Measurements from ENCODE around the gene HADHB.

HADHB gene

GRCh38 chr2:26244309-26245230 lies at the start of gene HADHB, which contains the start of gene HADHA:
TSS of gene HADHB (plus strand) at chr2:26244939. CDS start at chr2:26254255, 9,316 bp downstream.
TSS of gene HADHA (minus strand) at chr2:26244632. CDS start at chr2:26244596, 36 bp downstream.
- DNase-seq, result peak; percentile 84

GRCh38 chr2:26195040-26195984 lies 49.4 kb upstream of the HADHB start:
- DNase-seq, result no peak

- DNase-seq, result no peak
Observed at GRCh38 chr2:26196683-26197418, 47.9 kb upstream of the HADHB start.

GRCh38 chr2:26197516-26197915 lies 47.2 kb upstream of the HADHB start:
- DNase-seq, result no peak

DNA sequence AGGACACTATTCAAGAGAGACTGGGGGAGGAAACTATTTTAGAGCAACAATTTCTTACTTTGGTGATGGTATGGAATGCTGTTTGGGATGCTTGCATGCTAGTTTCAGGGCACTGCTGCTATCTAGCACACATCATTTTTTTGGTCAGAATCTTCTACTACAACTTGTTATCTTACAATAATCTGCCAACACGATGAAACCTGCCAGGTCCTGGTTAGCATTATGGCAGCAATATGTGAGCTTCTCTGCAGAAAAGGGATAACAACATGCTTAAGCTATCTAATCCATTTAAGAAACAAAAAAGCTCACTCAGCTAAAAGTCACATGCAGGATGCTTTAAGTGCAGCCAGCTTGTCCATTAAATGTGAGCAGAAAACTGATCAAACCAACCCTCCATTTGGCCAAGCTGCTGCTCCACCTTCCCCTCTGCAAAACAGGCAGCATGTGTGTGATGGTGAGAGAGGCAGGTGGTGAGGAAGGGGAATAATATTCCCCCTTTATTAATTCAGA lies 41.7 kb upstream of the HADHB start:
- DNase-seq, result no peak

DNA sequence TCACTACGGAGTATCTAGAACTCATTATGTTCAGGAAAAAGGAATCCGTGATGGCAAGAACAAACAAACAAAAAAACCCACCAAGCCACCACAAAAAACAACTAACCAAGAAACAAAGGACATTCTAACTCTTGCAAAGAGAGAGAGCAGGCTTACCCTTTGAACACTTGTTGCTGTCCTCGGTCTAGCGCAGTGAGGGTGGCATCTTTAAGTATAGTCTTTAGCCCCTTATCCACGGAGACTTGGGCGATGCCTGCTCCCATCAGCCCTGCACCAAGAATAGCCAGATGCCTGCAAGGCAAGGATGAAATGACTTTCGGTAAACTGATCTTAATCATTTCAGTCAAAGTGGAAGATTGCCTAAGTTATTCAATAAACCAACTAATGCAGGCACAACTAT lies 40.8 kb upstream of the HADHB start:
- no peak for DNase-seq

GRCh38 chr2:26212011-26212410 lies 32.7 kb upstream of the HADHB start:
- DNase-seq, result no peak

DNA sequence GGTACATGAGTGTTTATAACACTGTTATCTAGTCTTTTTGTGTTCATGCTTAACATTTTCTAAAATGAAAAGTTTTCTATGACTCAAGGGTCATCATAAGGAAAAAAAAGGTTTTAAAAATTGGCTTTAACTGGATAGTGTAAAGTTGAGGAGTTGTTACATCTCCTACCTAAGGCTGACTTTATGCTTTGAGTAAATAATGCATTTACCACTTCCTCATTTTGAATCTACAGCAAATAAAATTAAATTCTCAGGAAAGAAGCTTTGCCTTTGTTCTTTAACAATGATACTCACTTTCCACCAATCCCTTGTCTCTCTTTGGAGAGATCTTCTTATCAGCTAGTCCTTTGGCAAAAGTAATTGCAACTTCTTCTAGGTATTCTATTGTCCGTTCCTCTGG lies 30.0 kb upstream of the HADHB start:
- no peak for DNase-seq

- DNase-seq, result no peak
Observed at GRCh38 chr2:26215833-26216232, 28.9 kb upstream of the HADHB start.

DNA sequence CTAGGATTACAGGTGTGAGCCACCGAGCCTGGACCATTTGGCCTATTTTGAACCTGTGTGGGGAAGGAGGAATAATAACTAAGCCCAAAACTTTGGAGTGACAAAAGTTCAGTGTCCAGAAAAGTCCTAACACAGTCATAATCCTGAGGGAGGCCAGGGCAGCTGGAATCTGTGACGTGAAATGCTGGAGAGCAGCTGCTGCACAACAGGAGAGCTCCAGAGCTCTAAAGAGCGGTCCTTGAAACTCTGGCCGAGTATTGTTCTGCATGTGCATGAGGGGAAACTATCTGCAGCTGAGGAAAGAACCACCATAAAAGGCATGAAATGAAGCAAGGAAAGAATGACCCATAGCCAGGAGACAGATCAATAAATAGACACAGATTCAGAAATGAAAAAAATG lies 28.2 kb upstream of the HADHB start:
- DNase-seq, result no peak

DNA sequence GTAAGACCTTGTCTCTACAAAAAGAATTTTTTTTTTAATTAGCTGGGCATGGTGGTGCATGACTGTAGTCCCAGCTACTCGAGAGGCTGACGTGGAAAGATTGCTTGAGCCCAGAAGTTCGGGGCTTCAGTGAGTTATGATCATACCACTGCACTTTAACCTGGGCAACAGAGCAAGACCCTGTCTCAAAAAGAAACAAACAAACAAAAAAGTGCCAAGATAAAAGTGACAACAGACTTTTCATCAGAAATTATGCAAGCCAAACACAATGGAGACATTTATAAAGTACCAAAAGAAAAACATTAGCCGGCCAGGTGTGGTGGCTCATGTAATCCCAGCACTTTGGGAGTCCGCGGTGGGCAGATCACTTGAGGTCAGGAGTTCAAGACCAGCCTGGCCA lies 27.0 kb upstream of the HADHB start:
- DNase-seq, result no peak

- DNase-seq, result no peak
Observed at GRCh38 chr2:26223018-26223417, 21.7 kb upstream of the HADHB start.

DNA sequence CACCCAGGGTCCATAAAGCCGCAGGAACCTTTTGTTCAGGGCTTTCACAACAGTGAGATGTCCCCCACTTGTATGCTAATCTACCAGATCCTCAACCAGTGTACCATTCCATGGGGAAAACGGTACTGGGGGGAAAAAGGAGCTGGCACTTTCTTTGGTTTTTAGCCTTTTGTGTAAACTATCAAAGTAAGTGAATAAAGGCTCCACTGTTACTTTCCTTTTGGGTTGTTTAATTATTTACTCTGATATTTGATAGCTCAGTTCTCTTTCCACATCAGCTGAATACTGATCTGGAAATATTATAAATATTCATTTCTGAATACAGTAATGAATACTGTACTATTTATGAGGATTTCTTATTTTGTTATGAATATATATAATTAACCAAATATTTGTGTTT lies 20.6 kb upstream of the HADHB start:
- no peak for DNase-seq

GRCh38 chr2:26229595-26229994 lies 15.1 kb upstream of the HADHB start:
- no peak for DNase-seq

DNA sequence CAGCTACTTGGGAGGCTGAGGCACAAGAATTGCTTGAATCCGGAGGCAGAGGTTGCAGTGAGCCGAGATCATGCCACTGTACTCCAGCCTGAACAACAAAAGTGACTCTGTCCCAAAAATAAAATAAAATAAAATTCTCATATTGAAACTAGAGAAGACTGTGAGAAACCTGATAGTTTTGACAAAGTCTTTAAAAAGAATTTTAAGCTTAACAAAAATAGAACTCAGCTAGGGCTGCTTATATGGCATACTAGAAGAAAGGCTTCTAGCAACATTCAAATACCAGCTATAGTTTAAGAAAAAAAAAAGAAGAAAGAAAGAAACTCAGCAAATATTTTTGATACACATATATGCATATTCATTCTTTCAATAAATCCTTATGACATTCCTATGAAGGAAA lies 13.9 kb upstream of the HADHB start:
- DNase-seq, result no peak

DNA sequence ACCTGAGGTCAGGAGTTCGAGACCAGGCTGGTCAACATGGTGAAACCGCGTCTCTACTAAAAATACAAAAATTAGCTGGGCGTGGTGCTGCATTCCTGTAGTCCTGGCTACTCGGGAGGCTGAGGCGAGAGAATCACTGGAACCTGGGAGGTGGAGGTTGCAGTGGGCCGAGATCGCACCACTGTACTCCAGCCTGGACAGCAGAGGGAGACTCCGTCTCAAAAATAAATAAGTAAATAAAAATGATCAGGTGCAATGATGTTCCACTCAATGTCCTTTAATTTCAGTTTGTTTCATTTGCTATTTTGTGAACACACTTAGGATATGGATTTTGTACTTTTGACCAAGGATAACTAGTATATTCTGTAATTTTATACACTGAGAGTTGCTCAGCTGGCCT lies 9.7 kb upstream of the HADHB start:
- DNase-seq, result no peak

- no peak for DNase-seq
Observed at GRCh38 chr2:26237868-26238267, 6.9 kb upstream of the HADHB start.

DNA sequence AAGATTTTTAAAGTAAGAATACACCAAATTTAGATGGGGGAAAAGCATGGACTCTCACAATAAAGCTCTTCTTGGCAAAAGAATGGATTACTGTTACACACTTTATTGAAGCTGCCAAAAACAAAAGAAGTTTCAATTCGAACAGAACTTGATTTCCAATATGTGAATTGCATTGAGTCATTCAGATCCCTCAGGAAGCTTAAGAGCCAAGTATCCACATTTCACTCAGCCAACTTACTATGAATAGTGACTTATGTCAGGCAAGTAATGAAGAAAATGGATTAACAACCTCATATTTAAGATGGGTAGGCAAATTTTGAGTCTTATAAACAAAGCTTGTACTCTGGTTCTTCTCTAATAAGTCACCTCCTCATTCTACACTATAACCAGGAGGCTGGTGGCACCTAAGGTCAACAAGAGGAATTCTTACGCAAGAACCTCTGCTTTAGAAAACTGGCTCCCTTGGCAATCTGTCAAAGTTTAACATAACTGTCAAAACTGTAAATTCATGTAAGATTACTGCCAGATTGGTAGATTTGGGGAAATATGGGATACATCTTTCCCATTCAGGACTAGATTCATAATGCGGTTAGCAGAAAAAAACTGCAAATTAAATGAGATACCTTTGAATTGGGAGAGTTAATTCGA lies 6.3 kb upstream of the HADHB start:
- DNase-seq, result no peak

DNA sequence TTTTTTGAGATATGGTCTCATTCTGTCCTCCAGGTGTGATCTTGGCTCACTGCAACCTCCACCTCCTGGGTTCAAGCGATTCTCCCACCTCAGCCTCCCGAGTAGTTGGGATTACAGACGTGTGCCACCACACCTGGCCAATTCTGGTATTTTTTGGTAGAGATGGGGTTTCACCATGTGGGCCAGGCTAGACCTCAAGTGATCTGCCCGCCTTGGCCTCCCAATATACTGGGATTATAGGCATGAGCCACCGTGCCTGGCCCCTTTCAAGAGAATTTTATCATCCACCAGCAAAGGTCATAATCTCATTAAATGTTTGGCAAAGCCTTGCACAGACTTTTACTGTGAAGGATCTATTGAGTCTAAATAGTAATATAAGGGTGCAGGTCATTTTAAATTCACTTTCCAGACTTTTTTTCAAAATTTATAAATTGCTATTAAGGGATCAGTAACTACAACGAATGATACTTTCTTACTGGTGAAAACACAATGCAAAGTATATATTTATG lies 2.8 kb upstream of the HADHB start:
- DNase-seq, result no peak

- DNase-seq, result no peak
Observed at GRCh38 chr2:26243470-26244308, 1.1 kb upstream of the HADHB start.

DNA sequence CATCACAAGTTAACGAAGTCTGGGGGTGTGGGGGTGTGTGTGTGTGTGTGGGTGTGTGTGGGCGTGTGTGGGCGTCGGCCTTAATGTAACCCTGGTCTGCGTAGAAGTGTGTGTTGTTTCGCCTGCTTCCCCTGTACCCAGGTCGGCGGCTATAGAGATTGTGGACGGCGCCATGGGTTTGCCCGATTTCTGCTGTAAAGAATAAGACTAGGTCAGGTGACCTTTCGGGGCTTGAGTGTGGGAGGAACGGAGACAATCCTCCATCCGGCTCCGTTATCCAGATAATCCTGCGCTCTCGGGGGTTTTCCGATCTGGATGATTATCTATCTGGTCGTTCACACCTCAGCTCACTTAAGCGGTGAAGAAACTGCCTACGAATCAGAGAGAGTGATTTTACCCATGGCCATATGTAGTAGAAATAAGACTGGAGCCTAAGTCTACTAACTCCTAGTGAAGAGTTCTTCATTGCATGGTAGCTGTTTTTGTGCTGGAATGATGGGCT lies 543 bp downstream of the HADHB start:
- DNase-seq, result peak; percentile 59
